Activated T-cell treated with anti-CD3 and anti-CD28 coated beads, Interleukin-2, amount 50 U/mL, for 24 hours (primary cell): ENCODE results near the gene PCSK5.
A peak's percentile ranks its signal among the peaks of the same experiment; 100 is the strongest.

Source experiments
- DNase-seq: peaks from one replicate; pipeline ENCODE4 v3.0.0-alpha.2; 2020
- H3K27ac Mint-ChIP-seq: 2 replicates; pipeline ENCODE4 v1.8.0; 2020; ENCODE audit warnings: mild to moderate bottlenecking, mixed read lengths
- H3K27me3 Mint-ChIP-seq: 2 replicates; pipeline ENCODE4 v1.8.0; 2020; ENCODE audit warnings: mixed read lengths
- H3K36me3 Mint-ChIP-seq: 2 replicates; pipeline ENCODE4 v1.8.0; 2020; ENCODE audit warnings: low read depth, mixed read lengths
- H3K4me1 Mint-ChIP-seq: 2 replicates; pipeline ENCODE4 v1.8.0; 2020; ENCODE audit warnings: low read depth, mixed read lengths
- H3K4me3 Mint-ChIP-seq: 2 replicates; pipeline ENCODE4 v1.8.0; 2020; ENCODE audit warnings: mild to moderate bottlenecking, moderate library complexity, mixed read lengths
- H3K9me3 Mint-ChIP-seq: 2 replicates; pipeline ENCODE4 v1.8.0; 2020; ENCODE audit warnings: mixed read lengths

Gene PCSK5

DNA sequence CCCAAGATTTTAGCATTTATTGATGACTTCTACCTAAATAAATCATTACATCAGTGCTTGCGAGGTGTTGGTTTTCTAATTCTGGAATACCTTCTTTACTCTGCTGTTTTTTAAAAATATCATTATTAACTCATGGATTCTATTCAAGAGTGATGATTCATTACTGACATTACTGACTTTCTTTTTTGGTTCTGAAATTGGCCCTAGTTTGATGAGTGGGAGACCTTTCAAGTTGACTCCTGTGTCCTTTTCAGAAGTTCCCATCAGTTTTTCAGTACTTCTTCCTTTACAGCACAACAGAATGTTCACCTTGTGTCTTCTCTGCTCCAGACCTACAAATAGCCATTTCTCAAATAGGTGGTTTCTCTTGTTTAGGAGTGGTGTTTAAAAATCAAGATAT lies 114.1 kb downstream of the PCSK5 start:
- H3K27ac Mint-ChIP-seq, result peak overlapping the region; percentile 79
- no peaks in the 10 kb centered on the region for H3K27me3 Mint-ChIP-seq
- no peaks in the 10 kb centered on the region for H3K9me3 Mint-ChIP-seq
- DNase-seq, result no peak
- H3K4me3 Mint-ChIP-seq, result peak overlapping the region; percentile 13
- no peaks in the 10 kb centered on the region for H3K36me3 Mint-ChIP-seq
- H3K4me1 Mint-ChIP-seq, result peaks cover 50% of the 10 kb centered on the region

GRCh38 chr9:76007935-76008334 lies 117.5 kb downstream of the PCSK5 start:
- no peak for DNase-seq
- Mint-ChIP-seq H3K4me1 (peaks cover 55% of the 10 kb centered on the region), H3K36me3 (no peaks in the 10 kb centered on the region), H3K9me3 (no peaks in the 10 kb centered on the region), H3K4me3 (peak overlapping the region; percentile 38), H3K27ac (peak overlapping the region; percentile 65), H3K27me3 (no peaks in the 10 kb centered on the region)

DNA sequence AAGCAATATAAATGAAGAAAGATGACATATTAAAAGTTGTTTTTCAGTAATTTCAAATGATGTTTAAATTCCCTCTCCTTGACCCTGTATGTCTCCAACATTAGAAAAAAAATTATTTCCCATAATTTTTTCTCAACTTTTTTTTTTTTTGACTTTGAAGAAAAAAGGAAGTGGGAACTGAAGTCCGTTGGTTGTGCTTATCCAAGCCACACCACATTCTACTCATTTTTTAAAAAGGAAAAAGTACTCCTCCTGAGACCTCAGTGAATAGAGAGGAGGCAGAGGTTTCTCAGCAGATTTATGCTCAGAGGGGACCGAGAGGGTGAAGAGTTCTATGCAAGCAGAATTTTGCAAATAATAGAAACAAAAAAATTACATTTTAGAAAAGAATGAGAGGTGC lies 123.3 kb downstream of the PCSK5 start:
- H3K27me3 Mint-ChIP-seq, result no peaks in the 10 kb centered on the region
- H3K4me3 Mint-ChIP-seq, result no peak overlapping the region
- H3K36me3 Mint-ChIP-seq, result no peaks in the 10 kb centered on the region
- DNase-seq, result no peak
- no peak overlapping the region for H3K27ac Mint-ChIP-seq
- H3K9me3 Mint-ChIP-seq, result no peaks in the 10 kb centered on the region
- H3K4me1 Mint-ChIP-seq, result peaks cover 34% of the 10 kb centered on the region

- no peak overlapping the region for H3K4me3 Mint-ChIP-seq
- DNase-seq, result no peak
- peaks cover 61% of the 10 kb centered on the region for H3K4me1 Mint-ChIP-seq
- H3K27me3 Mint-ChIP-seq, result no peaks in the 10 kb centered on the region
- H3K27ac Mint-ChIP-seq, result no peak overlapping the region
- no peaks in the 10 kb centered on the region for H3K36me3 Mint-ChIP-seq
- H3K9me3 Mint-ChIP-seq, result no peaks in the 10 kb centered on the region
Measured at GRCh38 chr9:76018235-76018634, 127.8 kb downstream of the PCSK5 start.

DNA sequence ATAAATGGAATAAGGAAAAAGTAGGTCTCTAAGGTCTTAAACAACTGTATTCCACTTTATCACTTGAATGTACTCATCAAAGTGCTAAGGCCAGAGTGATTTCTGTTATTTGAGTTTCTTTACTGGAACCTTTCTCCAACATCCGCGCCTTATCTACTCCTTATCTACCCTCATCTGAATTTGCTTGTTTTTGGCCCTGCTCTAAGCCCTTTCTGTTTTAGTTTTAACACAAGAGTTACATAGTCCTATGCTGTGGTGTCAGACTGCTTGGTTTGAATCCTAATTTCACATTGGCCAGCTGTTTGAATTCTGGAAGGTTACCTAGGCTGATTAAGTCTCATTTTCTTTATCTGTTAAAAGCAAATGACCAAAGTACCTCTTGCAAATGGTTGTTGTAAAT lies 128.3 kb downstream of the PCSK5 start:
- peaks cover 66% of the 10 kb centered on the region for H3K4me1 Mint-ChIP-seq
- no peak overlapping the region for H3K4me3 Mint-ChIP-seq

GRCh38 chr9:76020652-76021051 lies 130.2 kb downstream of the PCSK5 start:
- peak overlapping the region; percentile 23 for H3K4me3 Mint-ChIP-seq
- peak overlapping the region; percentile 72 for H3K27ac Mint-ChIP-seq
- no peaks in the 10 kb centered on the region for H3K9me3 Mint-ChIP-seq
- H3K4me1 Mint-ChIP-seq, result peaks cover 82% of the 10 kb centered on the region
- no peaks in the 10 kb centered on the region for H3K36me3 Mint-ChIP-seq
- DNase-seq, result no peak
- no peaks in the 10 kb centered on the region for H3K27me3 Mint-ChIP-seq

More for the DNA sequence above, 128.3 kb downstream of the PCSK5 start:
- H3K27me3 Mint-ChIP-seq, result no peaks in the 10 kb centered on the region
- no peak for DNase-seq
- no peaks in the 10 kb centered on the region for H3K9me3 Mint-ChIP-seq
- H3K36me3 Mint-ChIP-seq, result no peaks in the 10 kb centered on the region
- peak overlapping the region; percentile 2 for H3K27ac Mint-ChIP-seq

GRCh38 chr9:76022317-76022716 lies 131.8 kb downstream of the PCSK5 start:
- Mint-ChIP-seq H3K27ac (no peak overlapping the region), H3K4me1 (peaks cover 90% of the 10 kb centered on the region)

GRCh38 chr9:76023715-76024195 lies 133.3 kb downstream of the PCSK5 start:
- no peaks in the 10 kb centered on the region for H3K27me3 Mint-ChIP-seq
- no peak for DNase-seq
- H3K27ac Mint-ChIP-seq, result peak overlapping the region; percentile 70
- peak overlapping the region; percentile 62 for H3K4me3 Mint-ChIP-seq
- peaks cover 95% of the 10 kb centered on the region for H3K4me1 Mint-ChIP-seq
- H3K9me3 Mint-ChIP-seq, result peaks cover 2% of the 10 kb centered on the region
- H3K36me3 Mint-ChIP-seq, result peaks cover 9% of the 10 kb centered on the region

More at GRCh38 chr9:76022317-76022716, 131.8 kb downstream of the PCSK5 start:
- DNase-seq, result no peak
- H3K27me3 Mint-ChIP-seq, result no peaks in the 10 kb centered on the region
- H3K9me3 Mint-ChIP-seq, result no peaks in the 10 kb centered on the region
- H3K4me3 Mint-ChIP-seq, result no peak overlapping the region
- no peaks in the 10 kb centered on the region for H3K36me3 Mint-ChIP-seq

- peaks cover 85% of the 10 kb centered on the region for H3K4me1 Mint-ChIP-seq
- H3K36me3 Mint-ChIP-seq, result peaks cover 20% of the 10 kb centered on the region
- H3K27me3 Mint-ChIP-seq, result no peaks in the 10 kb centered on the region
Measured at GRCh38 chr9:76025286-76025685, 134.8 kb downstream of the PCSK5 start.

DNA sequence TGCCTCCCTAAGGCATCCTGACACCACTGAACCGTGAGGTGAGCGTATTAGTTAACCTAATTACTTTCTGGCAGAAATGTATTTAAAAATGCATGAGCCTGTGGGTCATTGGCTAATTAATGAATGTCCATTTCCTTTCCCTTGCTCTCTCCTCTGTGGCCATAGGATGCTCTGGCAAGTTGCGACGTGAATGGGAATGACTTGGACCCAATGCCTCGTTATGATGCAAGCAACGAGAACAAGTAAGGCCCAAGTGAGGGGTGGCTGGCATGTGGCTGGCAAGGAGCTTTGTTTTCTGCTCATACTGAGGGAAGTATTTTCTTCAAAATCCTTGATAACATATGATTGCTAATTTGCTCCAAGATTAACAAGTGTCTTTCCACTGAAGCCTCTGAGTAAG lies 136.3 kb downstream of the PCSK5 start:
- Mint-ChIP-seq H3K9me3 (peaks cover 2% of the 10 kb centered on the region), H3K36me3 (peaks cover 27% of the 10 kb centered on the region), H3K27me3 (no peaks in the 10 kb centered on the region), H3K27ac (no peak overlapping the region), H3K4me1 (peaks cover 72% of the 10 kb centered on the region), H3K4me3 (no peak overlapping the region)
- no peak for DNase-seq

More at GRCh38 chr9:76025286-76025685, 134.8 kb downstream of the PCSK5 start:
- H3K9me3 Mint-ChIP-seq, result peaks cover 2% of the 10 kb centered on the region
- no peak for DNase-seq
- no peak overlapping the region for H3K4me3 Mint-ChIP-seq
- no peak overlapping the region for H3K27ac Mint-ChIP-seq

GRCh38 chr9:76027416-76027815 lies 136.9 kb downstream of the PCSK5 start:
- H3K4me1 Mint-ChIP-seq, result peaks cover 73% of the 10 kb centered on the region
- no peak overlapping the region for H3K4me3 Mint-ChIP-seq
- H3K27ac Mint-ChIP-seq, result no peak overlapping the region

DNA sequence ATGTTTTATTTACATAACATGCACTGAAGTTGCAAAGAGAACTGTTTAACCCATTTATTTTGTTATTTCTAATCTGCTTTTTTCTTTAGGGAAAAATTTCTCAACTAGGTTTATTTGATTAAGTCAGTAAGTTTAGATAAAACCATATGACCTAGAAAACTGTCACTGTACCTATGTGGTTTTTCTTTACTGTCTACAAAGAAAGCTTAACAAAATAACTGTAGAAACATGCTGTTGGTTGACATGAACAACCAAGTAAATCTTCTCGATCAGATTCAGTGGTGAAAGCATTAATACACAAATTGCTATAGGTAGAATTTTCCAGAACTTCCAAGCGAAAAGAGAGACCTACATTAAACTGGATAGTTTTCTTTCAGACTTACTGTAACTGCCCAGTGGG lies 137.4 kb downstream of the PCSK5 start:
- H3K9me3 Mint-ChIP-seq, result peaks cover 2% of the 10 kb centered on the region
- peaks cover 73% of the 10 kb centered on the region for H3K4me1 Mint-ChIP-seq
- H3K27me3 Mint-ChIP-seq, result no peaks in the 10 kb centered on the region
- DNase-seq, result no peak
- H3K27ac Mint-ChIP-seq, result no peak overlapping the region
- peaks cover 27% of the 10 kb centered on the region for H3K36me3 Mint-ChIP-seq
- no peak overlapping the region for H3K4me3 Mint-ChIP-seq

More at GRCh38 chr9:76027416-76027815, 136.9 kb downstream of the PCSK5 start:
- Mint-ChIP-seq H3K36me3 (peaks cover 27% of the 10 kb centered on the region), H3K9me3 (peaks cover 2% of the 10 kb centered on the region), H3K27me3 (no peaks in the 10 kb centered on the region)
- no peak for DNase-seq

GRCh38 chr9:76032038-76032796 lies 141.7 kb downstream of the PCSK5 start:
- H3K4me3 Mint-ChIP-seq, result no peak overlapping the region
- no peak overlapping the region for H3K27ac Mint-ChIP-seq

DNA sequence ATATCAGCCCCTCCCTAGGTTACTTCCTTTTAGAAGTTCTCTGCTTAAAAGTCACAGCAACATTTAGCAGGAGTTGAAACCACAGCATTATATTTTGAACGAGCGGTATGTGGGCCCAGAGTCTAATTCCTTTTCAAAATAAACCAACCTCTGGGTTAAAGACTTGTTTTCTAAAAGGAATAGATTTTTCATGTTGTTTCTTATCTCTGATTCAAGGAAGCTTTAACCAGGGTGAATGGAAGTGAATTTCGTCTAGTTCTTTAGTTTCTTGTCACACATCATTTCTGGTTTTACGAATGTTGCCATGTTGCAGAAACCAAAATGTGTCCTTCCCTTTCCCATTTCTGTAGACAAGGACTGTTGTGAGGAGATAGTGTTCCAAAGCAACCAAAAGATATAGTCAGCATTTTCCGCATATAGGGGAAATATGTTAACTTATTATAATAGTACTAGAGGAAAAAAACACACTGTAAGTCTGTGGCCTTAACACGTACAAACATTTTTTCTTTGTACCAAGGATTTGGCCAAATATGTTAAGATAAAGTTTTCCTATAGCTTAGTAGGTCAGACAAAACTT lies 142.4 kb downstream of the PCSK5 start:
- Mint-ChIP-seq H3K27me3 (no peaks in the 10 kb centered on the region), H3K4me3 (no peak overlapping the region), H3K4me1 (peaks cover 37% of the 10 kb centered on the region), H3K36me3 (peaks cover 27% of the 10 kb centered on the region), H3K27ac (no peak overlapping the region), H3K9me3 (peaks cover 2% of the 10 kb centered on the region)
- no peak for DNase-seq

More at GRCh38 chr9:76032038-76032796, 141.7 kb downstream of the PCSK5 start:
- no peaks in the 10 kb centered on the region for H3K27me3 Mint-ChIP-seq
- peaks cover 2% of the 10 kb centered on the region for H3K9me3 Mint-ChIP-seq
- DNase-seq, result no peak
- peaks cover 27% of the 10 kb centered on the region for H3K36me3 Mint-ChIP-seq
- peaks cover 44% of the 10 kb centered on the region for H3K4me1 Mint-ChIP-seq

DNA sequence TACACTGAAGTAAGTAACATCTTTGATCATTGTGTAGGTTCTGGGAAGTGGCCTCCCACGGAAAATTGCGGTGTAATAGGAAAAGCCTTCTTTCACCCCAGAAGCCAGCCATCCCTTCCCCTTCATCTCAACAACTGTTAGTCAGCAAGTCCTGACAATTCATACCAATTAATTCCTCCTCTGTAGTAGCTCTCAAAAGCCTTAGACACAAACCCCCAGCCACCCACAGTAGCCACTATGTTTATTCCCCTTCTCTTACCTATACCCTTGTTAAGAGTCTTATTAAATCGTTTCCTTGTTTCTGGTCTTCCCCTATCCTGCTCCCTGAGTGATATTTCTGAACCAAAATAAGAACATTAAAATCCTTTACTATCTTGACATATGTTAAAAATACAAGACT lies 143.6 kb downstream of the PCSK5 start:
- peaks cover 19% of the 10 kb centered on the region for H3K36me3 Mint-ChIP-seq
- no peak overlapping the region for H3K27ac Mint-ChIP-seq
- H3K4me1 Mint-ChIP-seq, result peaks cover 26% of the 10 kb centered on the region
- no peak overlapping the region for H3K4me3 Mint-ChIP-seq
- no peaks in the 10 kb centered on the region for H3K27me3 Mint-ChIP-seq
- H3K9me3 Mint-ChIP-seq, result no peaks in the 10 kb centered on the region
- no peak for DNase-seq
